PC-3 (cell line): ENCODE results near the gene ZNF394. TPM values are rescaled to one million over a fixed set of nuclear protein-coding genes. Genes with fewer than 3 reads are reported as not detected.
A peak's percentile ranks its signal among the peaks of the same experiment; 100 is the strongest.

Source experiments
- ATAC-seq: fragments of 200-7000 bp; cut with Tn5 transposase; 2 replicates; pipeline ENCODE4 v1.9.1; 2020; ENCODE audit warnings: mild to moderate bottlenecking, moderate library complexity
- BruUV-seq: library from RNA; stranded (reverse); fragments of 400-500 nt; replicated peaks from 2 replicates; lab custom pipeline; 2021; lab: Mats Ljungman, UMichigan
- CTCF ChIA-PET: fragments of 300-600 bp; sonication (Branson Sonifier 250); formaldehyde crosslinking; loops from one replicate; lab custom pipeline; 2022; ENCODE audit warnings: antibody characterized with exemption; lab: Charles Lee
- POLR2A ChIA-PET: fragments of 300-600 bp; sonication (Branson Sonifier 250); formaldehyde crosslinking; loops from one replicate; lab custom pipeline; 2022; ENCODE audit warnings: antibody characterized with exemption; ENCODE audit not compliant: unreplicated experiment; lab: Charles Lee
- DNase-seq: peaks from one replicate; pipeline ENCODE4 v3.0.0-alpha.2; 2015
- H2AFZ ChIP-seq: fragments of 300-600 bp; sonication (generic); 2 replicates; pipeline ENCODE4 v1.6.0; 2016; ENCODE audit warnings: antibody characterized with exemption, low read length
- H3F3A ChIP-seq: fragments of 300-600 bp; sonication (generic); one replicate; pipeline ENCODE4 v1.6.0; 2017; ENCODE audit warnings: antibody characterized with exemption, low read length, control low read depth, mild to moderate bottlenecking; ENCODE audit not compliant: unreplicated experiment
- H3K27ac ChIP-seq: fragments of 300-600 bp; sonication (generic); 2 replicates; pipeline ENCODE4 v1.5.1; 2016; ENCODE audit warnings: mild to moderate bottlenecking, low read length
- H3K27me3 ChIP-seq: fragments of 300-600 bp; sonication (generic); 2 replicates; pipeline ENCODE4 v1.6.1; 2016; ENCODE audit warnings: low read length, mixed read lengths
- H3K36me3 ChIP-seq: fragments of 300-600 bp; sonication (generic); 2 replicates; pipeline ENCODE4 v1.6.1; 2016; ENCODE audit warnings: low read depth, mixed run types, low read length, mixed read lengths
- H3K4me1 ChIP-seq: fragments of 300-600 bp; sonication (generic); 2 replicates; pipeline ENCODE4 v1.5.1; 2016; ENCODE audit warnings: low read length; ENCODE audit not compliant: insufficient read depth
- H3K4me2 ChIP-seq: fragments of 300-600 bp; sonication (generic); 2 replicates; pipeline ENCODE4 v1.6.0; 2016; ENCODE audit warnings: low read length
- H3K4me3 ChIP-seq: fragments of 300-600 bp; sonication (generic); 2 replicates; pipeline ENCODE4 v1.5.1; 2016; ENCODE audit warnings: mild to moderate bottlenecking, low read length, mixed read lengths
- H3K79me2 ChIP-seq: fragments of 300-600 bp; sonication (generic); 2 replicates; pipeline ENCODE4 v1.6.1; 2017; ENCODE audit warnings: low read length, mixed read lengths
- H3K9ac ChIP-seq: fragments of 300-600 bp; sonication (generic); 2 replicates; pipeline ENCODE4 v1.6.0; 2016; ENCODE audit warnings: mild to moderate bottlenecking, low read length
- H3K9me2 ChIP-seq: fragments of 300-600 bp; sonication (generic); replicated peaks from 2 replicates; pipeline ENCODE4 v1.6.1; 2016; ENCODE audit warnings: mixed run types, low read length, mixed read lengths
- H3K9me3 ChIP-seq: fragments of 300-600 bp; sonication (generic); 2 replicates; pipeline ENCODE4 v1.6.1; 2016; ENCODE audit warnings: low read length, mixed read lengths
- H4K20me1 ChIP-seq: fragments of 300-600 bp; sonication (generic); 2 replicates; pipeline ENCODE4 v1.6.1; 2016; ENCODE audit warnings: low read length, mixed read lengths
- EZH2 ChIP-seq: fragments of 300-600 bp; sonication (generic); IDR thresholded peaks from one replicate; pipeline ENCODE4 v1.6.1; 2017; ENCODE audit warnings: antibody characterized with exemption, mild to moderate bottlenecking, low read length; ENCODE audit not compliant: unreplicated experiment
- EZH2phosphoT487 ChIP-seq: fragments of 300-600 bp; sonication (generic); IDR thresholded peaks from 2 replicates; pipeline ENCODE4 v1.6.1; 2018; ENCODE audit warnings: mild to moderate bottlenecking, antibody characterized with exemption, low read length, borderline replicate concordance
- intact Hi-C: fragments of 100-400 bp; cut with micrococcal nuclease; formaldehyde crosslinking; loops from 2 replicates; pipeline ENCODE4 v1.9.0; 2023
- total RNA-seq: library from RNA; depleted of rRNA; stranded (reverse); fragments of >200 nt; gene quantifications from 2 replicates; pipeline ENCODE4 v1.2.3, GENCODE V29; 2014
- TF ChIP-seq, protein P1 (sequence below): fragments of 300-600 bp; sonication (generic); conservative IDR thresholded peaks from 2 replicates; pipeline ENCODE4 v1.5.1; 2017; ENCODE audit warnings: antibody characterized with exemption, low read depth, mild to moderate bottlenecking, low read length

The ZNF394 gene
- total RNA-seq, 1 experiment from 2014 or later: 17.7 TPM

DNA sequence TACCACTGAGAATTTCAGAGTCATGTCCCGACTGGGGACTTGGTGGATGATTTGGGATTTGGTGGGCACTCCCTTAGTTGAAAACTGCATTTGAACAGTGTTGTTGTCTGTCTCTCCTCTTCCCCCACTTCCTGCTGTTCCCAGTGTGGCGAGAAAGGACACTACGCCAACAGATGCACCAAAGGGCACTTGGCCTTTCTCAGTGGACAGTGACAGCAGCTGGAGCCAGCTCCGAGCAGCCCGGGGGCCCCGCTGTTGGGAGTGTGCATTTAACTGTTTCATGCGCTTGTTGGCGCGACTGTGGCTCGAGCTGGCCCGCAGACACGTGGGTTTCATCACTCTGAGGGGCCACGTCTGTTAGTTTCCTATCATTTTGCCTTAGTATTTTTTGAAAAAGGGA is 43.8 kb downstream of the ZNF394 start:
- Histone ChIP-seq H3K4me3 (no peak overlapping the region), H3F3A (peaks cover 6% of the 10 kb centered on the region), H3K9ac (no peak overlapping the region), H3K4me1 (no peaks in the 10 kb centered on the region), H2AFZ (no peak overlapping the region), H3K9me3 (no peaks in the 10 kb centered on the region), H3K27ac (no peak overlapping the region), H3K4me2 (no peak overlapping the region), H3K36me3 (peaks cover 48% of the 10 kb centered on the region), H3K9me2 (no peaks in the 10 kb centered on the region), H3K79me2 (peaks cover 34% of the 10 kb centered on the region), H4K20me1 (peaks cover 32% of the 10 kb centered on the region), H3K27me3 (no peaks in the 10 kb centered on the region)
- TF ChIP-seq, protein P1, sequence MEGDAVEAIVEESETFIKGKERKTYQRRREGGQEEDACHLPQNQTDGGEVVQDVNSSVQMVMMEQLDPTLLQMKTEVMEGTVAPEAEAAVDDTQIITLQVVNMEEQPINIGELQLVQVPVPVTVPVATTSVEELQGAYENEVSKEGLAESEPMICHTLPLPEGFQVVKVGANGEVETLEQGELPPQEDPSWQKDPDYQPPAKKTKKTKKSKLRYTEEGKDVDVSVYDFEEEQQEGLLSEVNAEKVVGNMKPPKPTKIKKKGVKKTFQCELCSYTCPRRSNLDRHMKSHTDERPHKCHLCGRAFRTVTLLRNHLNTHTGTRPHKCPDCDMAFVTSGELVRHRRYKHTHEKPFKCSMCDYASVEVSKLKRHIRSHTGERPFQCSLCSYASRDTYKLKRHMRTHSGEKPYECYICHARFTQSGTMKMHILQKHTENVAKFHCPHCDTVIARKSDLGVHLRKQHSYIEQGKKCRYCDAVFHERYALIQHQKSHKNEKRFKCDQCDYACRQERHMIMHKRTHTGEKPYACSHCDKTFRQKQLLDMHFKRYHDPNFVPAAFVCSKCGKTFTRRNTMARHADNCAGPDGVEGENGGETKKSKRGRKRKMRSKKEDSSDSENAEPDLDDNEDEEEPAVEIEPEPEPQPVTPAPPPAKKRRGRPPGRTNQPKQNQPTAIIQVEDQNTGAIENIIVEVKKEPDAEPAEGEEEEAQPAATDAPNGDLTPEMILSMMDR: no peak
- TF ChIP-seq EZH2: no peak
- no peak for TF ChIP-seq EZH2phosphoT487
- DNase-seq (no peak), ATAC-seq (no peak)
- ChIA-PET POLR2A (no interaction called here), CTCF (no interaction called here)
- intact Hi-C loops: no loop called here
- no TSS peak for BruUV-seq

DNA sequence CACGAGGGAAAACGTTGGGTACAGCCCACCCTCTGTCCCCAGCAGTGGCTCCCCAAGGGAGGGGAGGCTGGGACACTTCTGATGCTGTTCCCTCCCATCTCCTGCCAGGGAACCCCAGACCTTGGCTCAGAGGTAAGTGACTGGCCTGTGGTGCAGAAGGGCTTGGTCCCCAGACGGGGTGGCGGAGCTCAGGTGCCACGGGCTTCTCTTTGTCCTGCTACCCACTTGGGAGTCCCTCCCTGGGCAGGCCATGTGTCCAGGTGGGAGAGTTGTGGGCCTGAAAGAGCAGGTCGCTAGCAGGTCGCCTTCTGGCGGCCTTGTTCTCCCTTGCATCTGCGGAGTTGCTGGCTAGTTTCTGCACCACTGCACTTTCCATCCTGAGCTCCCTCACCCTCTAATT is 44.2 kb downstream of the ZNF394 start:
- Histone ChIP-seq H3K27ac (no peak overlapping the region), H3K27me3 (no peaks in the 10 kb centered on the region), H3K9me2 (no peaks in the 10 kb centered on the region), H3K9me3 (no peaks in the 10 kb centered on the region), H3K4me1 (no peaks in the 10 kb centered on the region), H3K79me2 (peaks cover 30% of the 10 kb centered on the region), H3K4me3 (no peak overlapping the region), H3K4me2 (no peak overlapping the region), H3F3A (peaks cover 6% of the 10 kb centered on the region), H4K20me1 (peaks cover 28% of the 10 kb centered on the region), H3K9ac (no peak overlapping the region), H3K36me3 (peaks cover 48% of the 10 kb centered on the region), H2AFZ (no peak overlapping the region)
- ChIA-PET POLR2A (interaction anchor here (0.6 kb wide), 1 partner anchor 20 kb away, joined by 6 read pairs; no protein-coding TSS in a partner anchor), CTCF (no interaction called here)
- ATAC-seq (no peak), DNase-seq (no peak)
- no peak for TF ChIP-seq EZH2
- no peak for TF ChIP-seq EZH2phosphoT487
- TF ChIP-seq, protein P1: no peak
- TSS peak; percentile 5 for BruUV-seq
- intact Hi-C loops: no loop called here

DNA sequence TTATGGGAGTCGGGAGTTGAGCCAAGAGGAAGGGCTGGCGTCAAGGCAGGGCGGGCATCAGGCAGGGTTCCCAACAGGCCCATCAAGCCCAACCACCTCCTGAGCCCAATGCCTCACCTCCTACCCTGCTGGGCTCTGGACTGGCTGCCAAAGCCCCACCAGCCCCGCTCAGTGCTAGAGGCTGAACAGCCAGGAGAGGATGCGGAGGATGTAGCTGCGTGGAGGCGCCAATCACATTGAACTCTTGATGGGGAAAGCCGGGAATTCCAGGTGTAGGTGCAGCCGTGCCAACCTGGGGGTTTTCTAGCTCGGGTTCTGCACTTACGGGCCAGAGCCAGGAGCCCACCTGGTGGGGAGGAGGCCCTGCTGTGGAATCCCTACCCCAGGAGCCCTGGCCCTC is 47.0 kb downstream of the ZNF394 start:
- no peak overlapping the region for H3K4me3 ChIP-seq
- ChIA-PET POLR2A (no interaction called here), CTCF (no interaction called here)
- peaks cover 32% of the 10 kb centered on the region for H3K36me3 ChIP-seq
- H3K27ac ChIP-seq: no peak overlapping the region
- H3K9ac ChIP-seq: no peak overlapping the region
- H3K27me3 ChIP-seq: no peaks in the 10 kb centered on the region
- H3K9me3 ChIP-seq: no peaks in the 10 kb centered on the region
- BruUV-seq: no TSS peak
- no peak for TF ChIP-seq EZH2phosphoT487
- TF ChIP-seq, protein P1: no peak
- TF ChIP-seq EZH2: no peak
- ATAC-seq: no peak
- no peaks in the 10 kb centered on the region for H3K9me2 ChIP-seq
- H3F3A ChIP-seq: peaks cover 6% of the 10 kb centered on the region
- peaks cover 2% of the 10 kb centered on the region; the same call in 1 of the 2 replicates for H4K20me1 ChIP-seq
- H3K4me2 ChIP-seq: no peak overlapping the region
- peaks cover 2% of the 10 kb centered on the region; the same call in 1 of the 2 replicates for H3K79me2 ChIP-seq
- intact Hi-C loops: no loop called here
- H3K4me1 ChIP-seq: no peaks in the 10 kb centered on the region
- DNase-seq: no peak
- H2AFZ ChIP-seq: no peak overlapping the region
